B cell (primary cell): Measurements from ENCODE around the gene SMC6.

ENCODE experiments used
- CTCF ChIP-seq: fragments of 200-600 bp; IDR thresholded peaks from one replicate; pipeline ENCODE4 v1.8.0; 2022; ENCODE audit warnings: antibody characterized with exemption, mild to moderate bottlenecking
- EZH2 ChIP-seq: IDR thresholded peaks from 2 replicates; pipeline ENCODE4 v1.6.1; 2012; ENCODE audit warnings: borderline replicate concordance, low read depth, mild to moderate bottlenecking, moderate library complexity, low read length; ENCODE audit not compliant: insufficient read depth, poor library complexity, severe bottlenecking

- no peak for TF ChIP-seq CTCF
- TF ChIP-seq EZH2 = no peak
Observed at GRCh38 chr2:17793296-17793695, 39.7 kb upstream of the SMC6 start.
